Stimulated activated CD4-positive, alpha-beta T cell treated with anti-CD3 and anti-CD28 coated beads, Interleukin-12 subunit alpha, Interleukin-12 subunit beta, amount 100 ng/mL, for 4 hours (primary cell): ENCODE results near the gene GPRC5C.
A peak's percentile ranks its signal among the peaks of the same experiment; 100 is the strongest.
"Not testable (repeated sequence)": the region's sequence is repeated elsewhere in the genome, so short reads cannot be mapped to it uniquely, and the experiment has no call there.

Experiments used
- DNase-seq: peaks from one replicate; pipeline ENCODE4 v3.0.0-alpha.2; 2020

GPRC5C gene

GRCh38 chr17:74475189-74475588 is 43.3 kb downstream of the GPRC5C start:
- no peak for DNase-seq

GRCh38 chr17:74477411-74477810 is 45.5 kb downstream of the GPRC5C start:
- DNase-seq = no peak

- no peak for DNase-seq
Observed at GRCh38 chr17:74478420-74479100, 46.7 kb downstream of the GPRC5C start.

- DNase-seq = no peak
Observed at GRCh38 chr17:74480290-74480689, 48.4 kb downstream of the GPRC5C start.

GRCh38 chr17:74481621-74482020 is 49.7 kb downstream of the GPRC5C start:
- DNase-seq = no peak

GRCh38 chr17:74484066-74484465 is 52.2 kb downstream of the GPRC5C start:
- no peak for DNase-seq

- no peak for DNase-seq
Observed at GRCh38 chr17:74485022-74485743, 53.3 kb downstream of the GPRC5C start.

- DNase-seq = no peak
Observed at GRCh38 chr17:74485841-74486240, 54.0 kb downstream of the GPRC5C start.

- DNase-seq = not testable (repeated sequence)
Observed at GRCh38 chr17:74488276-74488675, 56.4 kb downstream of the GPRC5C start.

- DNase-seq = no peak
Observed at GRCh38 chr17:74490716-74491115, 58.8 kb downstream of the GPRC5C start.

- no peak for DNase-seq
Observed at GRCh38 chr17:74491626-74492025, 59.7 kb downstream of the GPRC5C start.

- DNase-seq = peak; percentile 69
Observed at GRCh38 chr17:74493331-74493833, 61.5 kb downstream of the GPRC5C start.
